Endometrium (tissue), 2 donors: ENCODE measurements around the gene STAT4.
A peak's percentile ranks its signal among the peaks of the same experiment; 100 is the strongest.

Source experiments
- FAIRE-seq: peaks from 2 replicates; lab custom pipeline; 2012; peaks lifted over from hg19 to GRCh38; lab: Jason Lieb, UNC
- donor health status: control.
- donor health status: control.

Gene STAT4

GRCh38 chr2:191041418-191042161 is 109.2 kb downstream of the STAT4 start:
- FAIRE-seq, result no peak

GRCh38 chr2:191039616-191040015 is 111.2 kb downstream of the STAT4 start:
- FAIRE-seq, result no peak

DNA sequence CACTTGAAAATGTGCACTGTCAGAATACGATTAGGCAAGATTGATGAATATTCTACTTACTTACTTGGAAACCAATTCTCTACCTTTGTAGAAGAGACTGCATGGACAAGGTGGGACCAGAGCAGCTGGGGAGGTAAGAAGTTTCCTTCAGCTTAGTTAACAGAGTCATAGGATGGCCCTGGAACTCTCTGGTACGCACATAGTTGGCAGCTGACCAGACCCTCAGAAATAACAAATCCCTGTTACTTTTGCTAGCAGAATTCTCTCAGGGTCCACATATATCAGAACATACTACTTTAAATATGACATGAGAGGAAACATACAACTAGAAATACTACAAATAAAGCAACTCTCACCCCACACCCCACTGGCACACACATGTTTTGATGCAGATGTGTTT is 112.1 kb downstream of the STAT4 start:
- no peak for FAIRE-seq

GRCh38 chr2:191038241-191038725 is 112.5 kb downstream of the STAT4 start:
- peak; percentile 93 for FAIRE-seq

- FAIRE-seq, result no peak
These were observed 113.4 kb downstream of the STAT4 start for GRCh38 chr2:191037351-191037750.

- FAIRE-seq, result no peak
These were observed 114.4 kb downstream of the STAT4 start for GRCh38 chr2:191036363-191036762.

- no peak for FAIRE-seq
These were observed 118.0 kb downstream of the STAT4 start for GRCh38 chr2:191032588-191033429.

GRCh38 chr2:191031256-191031655 is 119.5 kb downstream of the STAT4 start:
- no peak for FAIRE-seq

DNA sequence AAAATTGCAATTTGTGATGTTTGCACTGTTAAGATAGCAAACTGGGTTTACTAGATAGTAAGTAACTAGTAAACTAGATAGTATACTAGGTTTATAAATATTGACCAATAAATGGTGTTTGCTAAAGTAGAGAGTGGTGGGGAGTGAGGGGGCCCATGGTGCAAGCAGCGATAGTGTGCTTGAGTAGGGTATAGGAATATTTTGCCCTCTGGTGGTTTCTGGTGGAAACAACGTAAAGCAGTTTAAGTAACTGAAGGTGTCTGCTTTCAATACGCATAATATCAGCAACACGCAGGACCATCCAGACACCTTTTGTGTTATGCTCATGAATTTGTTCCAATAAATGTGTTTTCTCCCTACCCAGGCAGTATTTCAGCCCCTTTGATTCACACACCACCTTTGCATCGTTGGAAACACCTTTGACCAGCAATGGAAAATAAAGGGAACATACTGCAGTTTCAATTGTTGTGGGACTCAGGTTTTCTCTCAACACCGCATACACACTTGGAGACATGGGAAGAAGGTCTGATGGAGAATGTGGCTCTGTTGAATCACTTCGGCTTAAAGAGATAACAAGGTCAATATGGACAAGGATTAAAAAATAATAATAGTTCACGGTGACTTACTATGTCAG is 120.2 kb downstream of the STAT4 start:
- no peak for FAIRE-seq

DNA sequence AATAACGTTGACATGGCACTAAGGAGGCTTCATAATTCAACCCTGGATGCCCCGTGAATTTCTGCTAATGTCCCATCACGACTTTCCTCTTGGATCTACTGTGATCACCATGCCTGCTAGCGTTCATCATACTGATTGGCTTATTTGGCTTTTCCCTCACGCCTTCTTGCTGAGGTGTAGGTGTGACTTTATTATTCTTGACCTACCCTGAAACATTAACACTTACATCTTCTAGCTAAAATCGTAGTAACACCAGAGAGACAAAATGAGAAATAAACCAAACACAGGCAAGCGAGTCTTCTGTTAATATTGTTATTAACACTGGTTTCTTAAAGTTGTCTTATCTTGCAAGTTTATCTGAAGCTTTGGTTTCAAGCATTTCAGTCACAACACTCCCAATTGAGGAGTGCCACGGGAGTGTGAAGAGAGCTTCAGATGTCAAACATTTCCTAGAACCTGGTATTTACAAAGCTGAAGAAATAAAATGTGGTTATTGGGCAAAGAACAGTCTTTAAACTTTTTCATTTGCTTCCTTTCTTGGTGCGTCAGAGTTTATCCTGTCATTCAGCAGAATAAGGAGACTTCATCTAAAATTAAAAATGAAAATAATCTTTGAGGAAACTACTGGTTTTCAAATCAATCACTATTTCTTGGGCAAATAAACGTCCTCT is 121.4 kb downstream of the STAT4 start:
- FAIRE-seq, result no peak

- no peak for FAIRE-seq
These were observed 124.4 kb downstream of the STAT4 start for GRCh38 chr2:191026377-191026776.

DNA sequence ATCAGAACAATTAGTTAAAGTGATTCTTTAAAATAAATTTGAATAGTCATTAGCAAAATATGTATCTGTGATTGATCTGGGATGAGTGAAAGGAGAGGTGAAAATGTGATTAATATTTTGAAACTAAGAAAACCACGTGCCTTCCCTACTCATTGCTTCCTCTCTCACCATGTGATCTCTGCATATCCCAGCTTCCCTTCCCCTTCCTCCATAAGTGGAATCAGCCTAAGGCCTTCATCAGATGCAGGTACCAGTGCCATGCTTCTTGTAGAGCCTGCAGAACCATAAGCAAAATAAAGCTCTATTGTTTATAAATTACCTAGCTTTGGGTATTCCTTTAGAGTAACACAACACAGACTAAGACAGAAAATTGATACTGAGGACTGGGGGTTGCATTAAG is 125.7 kb downstream of the STAT4 start:
- no peak for FAIRE-seq

GRCh38 chr2:191023235-191023679 is 127.5 kb downstream of the STAT4 start:
- FAIRE-seq, result no peak

DNA sequence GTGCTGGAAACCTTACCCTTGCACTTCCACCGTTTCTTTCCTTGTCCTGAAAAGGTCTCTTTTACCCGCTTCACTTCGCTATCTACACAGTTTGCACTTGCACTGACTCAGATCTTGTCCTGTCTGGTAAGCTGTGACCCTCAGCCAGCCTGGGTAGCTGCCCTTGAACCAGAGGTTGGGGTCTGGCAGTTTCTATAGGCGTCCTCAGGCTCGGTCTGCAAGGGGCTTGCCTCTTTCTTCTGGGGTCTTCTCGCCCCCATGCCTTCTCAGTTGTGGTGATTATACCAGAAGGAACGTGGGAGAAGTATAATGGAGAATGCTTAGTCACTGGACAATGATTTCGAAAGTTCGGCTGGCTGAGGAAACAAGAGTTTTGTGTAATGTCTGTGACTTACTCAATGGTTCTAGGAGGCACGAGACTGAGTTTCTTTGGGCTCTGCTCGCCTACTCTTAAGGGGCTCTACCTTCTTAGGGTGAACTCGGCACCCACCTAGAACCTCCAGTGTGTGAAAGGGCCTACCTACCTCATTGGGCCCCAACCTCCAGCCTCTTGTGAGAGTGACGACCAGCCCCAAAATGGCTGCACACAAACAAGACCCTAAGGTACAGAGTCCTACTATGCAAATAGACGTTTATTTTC is 129.9 kb downstream of the STAT4 start:
- FAIRE-seq, result no peak

DNA sequence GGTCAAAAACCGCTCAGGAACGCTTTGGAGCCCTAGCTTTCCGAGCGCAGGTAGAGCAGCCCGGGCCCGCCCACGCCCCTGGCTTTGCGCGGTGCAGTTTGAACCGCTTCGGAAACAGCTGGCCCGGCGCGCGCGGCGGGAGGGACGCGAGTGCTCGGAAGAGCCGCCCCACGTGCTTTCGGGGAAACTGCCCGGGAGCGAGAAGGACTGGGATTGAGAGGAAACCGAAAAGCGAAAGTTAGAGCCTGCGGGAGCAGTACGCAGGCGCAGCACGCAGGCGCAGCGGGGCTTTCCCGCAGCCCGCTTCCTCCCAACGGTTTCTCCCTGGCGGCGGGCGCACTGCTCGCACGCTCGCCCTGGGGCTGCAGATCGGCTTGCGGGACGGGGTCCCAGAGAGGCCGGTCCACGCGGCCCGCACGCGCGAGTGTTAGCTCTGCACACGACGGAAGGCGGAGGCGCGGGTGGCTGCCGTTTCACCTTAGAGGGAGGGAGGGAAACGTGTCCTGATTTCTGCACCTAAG is 130.5 kb downstream of the STAT4 start:
- peak; percentile 70 for FAIRE-seq

DNA sequence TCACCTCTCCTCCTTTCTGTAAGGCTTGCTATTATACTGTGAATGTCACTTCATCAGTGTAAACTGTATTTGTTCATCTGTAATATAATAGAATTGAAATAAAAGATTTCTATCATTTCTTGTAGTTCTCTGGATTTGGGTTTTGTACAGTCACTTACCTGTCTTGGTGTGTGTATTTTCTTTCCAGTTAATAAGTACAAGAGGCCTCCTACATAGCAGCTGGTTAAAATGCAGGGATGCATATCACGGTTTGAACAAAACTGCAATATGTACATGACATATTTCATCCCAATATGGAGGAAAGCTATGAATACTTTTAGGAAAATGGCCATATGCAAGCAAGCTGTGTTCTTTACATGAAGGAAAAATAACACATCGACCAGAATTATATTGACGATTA is 131.4 kb downstream of the STAT4 start:
- FAIRE-seq, result no peak

DNA sequence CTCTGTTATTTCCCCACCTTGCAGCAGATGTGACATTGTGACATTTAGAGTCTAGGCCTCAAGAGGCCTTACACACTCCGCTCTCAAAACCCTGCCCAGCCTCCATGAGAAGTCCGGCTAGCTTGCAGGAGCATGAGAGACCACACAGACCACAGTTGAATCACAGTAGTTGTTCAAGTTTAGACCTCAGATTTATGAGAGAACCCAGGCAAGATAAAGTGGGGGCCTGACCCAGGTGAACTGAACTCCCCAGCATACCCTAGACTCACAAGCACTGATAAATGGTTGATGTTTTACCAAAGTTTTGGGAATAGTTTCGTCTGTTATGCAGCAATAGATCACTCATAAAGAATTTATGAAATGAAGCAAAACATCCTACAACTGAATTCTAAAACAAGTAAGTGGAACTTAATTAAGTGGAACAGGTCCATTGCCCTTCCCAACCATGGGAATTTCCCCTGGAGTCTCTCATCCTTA is 132.1 kb downstream of the STAT4 start:
- FAIRE-seq, result no peak

DNA sequence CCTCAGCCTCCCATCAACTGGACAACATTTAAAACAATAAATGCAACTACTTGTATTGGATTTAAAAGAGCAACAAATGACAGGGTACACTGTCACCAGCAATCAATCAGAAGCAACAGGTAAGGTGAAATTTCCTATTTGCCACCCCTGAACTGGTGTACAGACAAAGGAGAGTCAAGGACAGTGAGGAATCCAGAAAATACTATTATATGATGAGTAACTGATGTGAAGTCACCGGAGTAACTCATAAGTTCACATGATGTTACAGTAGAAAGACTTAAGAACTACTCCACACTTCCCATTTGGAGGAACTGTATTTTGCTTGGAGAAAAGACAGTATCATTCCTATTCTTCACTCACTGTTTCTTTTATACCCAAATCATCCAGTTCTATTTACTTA is 132.7 kb downstream of the STAT4 start:
- no peak for FAIRE-seq

DNA sequence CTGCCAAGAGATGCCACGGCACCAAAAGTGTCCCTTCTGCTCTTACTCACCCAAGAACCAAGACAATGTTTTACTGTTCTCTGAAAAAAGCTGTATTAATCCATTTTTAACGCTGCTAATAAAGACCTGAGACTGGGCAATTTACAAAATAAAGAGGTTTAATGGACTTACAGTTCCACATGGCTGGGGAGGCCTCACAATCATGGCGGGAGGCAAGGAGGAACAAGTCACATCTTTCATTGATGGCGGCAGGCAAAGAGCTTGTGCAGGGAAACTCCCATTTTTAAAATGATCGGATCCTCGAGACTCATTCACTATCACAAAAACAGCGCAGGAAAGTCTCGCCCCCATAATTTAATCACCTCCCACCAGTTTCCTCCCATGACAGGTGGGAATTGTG is 135.0 kb downstream of the STAT4 start:
- no peak for FAIRE-seq

- FAIRE-seq, result no peak
These were observed 135.6 kb downstream of the STAT4 start for GRCh38 chr2:191015239-191015638.

DNA sequence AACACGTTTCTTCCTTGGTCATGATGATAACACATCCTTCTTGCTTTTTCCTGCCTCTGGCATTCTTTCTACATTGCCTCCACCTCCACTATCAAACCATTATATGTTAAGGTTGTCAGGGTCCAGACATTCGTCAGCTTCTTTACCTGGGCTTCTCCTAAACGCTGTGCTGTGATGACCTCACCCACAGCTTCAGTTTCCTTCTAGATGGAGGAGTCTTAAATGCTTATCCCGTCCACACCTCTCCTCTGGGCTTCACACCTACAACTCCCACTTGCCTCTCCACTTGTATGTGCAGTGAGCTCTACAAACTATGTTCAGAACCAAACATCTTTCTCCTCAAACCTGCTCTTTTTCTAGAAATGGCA is 136.2 kb downstream of the STAT4 start:
- no peak for FAIRE-seq
